Smooth muscle cell (in vitro differentiated cells): ENCODE data around the gene EPN2. TPM values are rescaled to one million over a fixed set of nuclear protein-coding genes. Genes with fewer than 3 reads are reported as not detected.

Source experiments
- DNase-seq: peaks from one replicate; lab custom pipeline; 2025; ENCODE audit not compliant: unreplicated experiment; lab: John Stamatoyannopoulos, UW
- H2AFZ ChIP-seq: fragments of 200-600 bp; sonication (generic); 2 replicates; pipeline ENCODE4 v1.6.0; 2016; ENCODE audit warnings: antibody characterized with exemption, low read depth, mild to moderate bottlenecking
- H3F3A ChIP-seq: fragments of 200-600 bp; sonication (generic); 2 replicates; pipeline ENCODE4 v1.6.0; 2017; ENCODE audit warnings: antibody characterized with exemption, low read depth
- H3K27ac ChIP-seq: fragments of 200-600 bp; sonication (generic); 2 replicates; pipeline ENCODE4 v1.5.1; 2016; ENCODE audit warnings: low read depth, mild to moderate bottlenecking
- H3K27me3 ChIP-seq: fragments of 200-600 bp; sonication (generic); 2 replicates; pipeline ENCODE4 v1.6.1; 2016; ENCODE audit warnings: low read depth, mild to moderate bottlenecking
- H3K36me3 ChIP-seq: fragments of 200-600 bp; sonication (generic); 2 replicates; pipeline ENCODE4 v1.5.1; 2016; ENCODE audit warnings: low read depth
- H3K4me1 ChIP-seq: fragments of 200-600 bp; sonication (generic); 2 replicates; pipeline ENCODE4 v1.5.1; 2016; ENCODE audit warnings: low read depth
- H3K4me2 ChIP-seq: fragments of 200-600 bp; sonication (generic); 2 replicates; pipeline ENCODE4 v1.6.0; 2016; ENCODE audit warnings: mild to moderate bottlenecking
- H3K4me3 ChIP-seq: fragments of 200-600 bp; sonication (generic); 2 replicates; pipeline ENCODE4 v1.5.1; 2016; ENCODE audit warnings: mild to moderate bottlenecking
- H3K79me2 ChIP-seq: fragments of 200-600 bp; sonication (generic); 2 replicates; pipeline ENCODE4 v1.6.0; 2016; ENCODE audit warnings: low read depth, mild to moderate bottlenecking
- H3K9ac ChIP-seq: fragments of 200-600 bp; sonication (generic); 2 replicates; pipeline ENCODE4 v1.6.0; 2016; ENCODE audit warnings: low read depth
- H3K9me3 ChIP-seq: fragments of 200-600 bp; sonication (generic); replicated peaks from 2 replicates; pipeline ENCODE4 v1.5.1; 2016; ENCODE audit warnings: low read depth
- H4K20me1 ChIP-seq: fragments of 200-600 bp; sonication (generic); 2 replicates; pipeline ENCODE4 v1.6.0; 2016; ENCODE audit warnings: low read depth
- CTCF ChIP-seq: fragments of 200-600 bp; sonication (generic); IDR thresholded peaks from 2 replicates; pipeline ENCODE4 v1.5.1; 2017; ENCODE audit warnings: borderline replicate concordance, mild to moderate bottlenecking, antibody characterized with exemption; ENCODE audit not compliant: insufficient read depth, poor library complexity, severe bottlenecking
- WGBS: methylation state at CpG from one replicate; pipeline ENCODE4 v1.1.7; 2016; ENCODE audit warnings: low lambda C conversion rate; 5-methylcytosine and 5-hydroxymethylcytosine counted together
- polyA plus RNA-seq: library from polyadenylated mRNA; unstranded; fragments of >200 nt; fragmentation: Nextera tagmentation; extraction: Ambion mirVana; gene quantifications from 2 replicates; pipeline ENCODE4 v1.2.1, GENCODE V29; 2016
- total RNA-seq: library from RNA; depleted of rRNA; stranded (reverse); fragments of >200 nt; gene quantifications from 2 replicates; pipeline ENCODE4 v1.2.3, GENCODE V29; 2014

Gene EPN2
- total and polyA plus RNA-seq, 2 experiments from 2014 or later: 27.6 to 46.7 TPM

- Histone ChIP-seq H2AFZ (no peak overlapping the region), H3K4me2 (no peak overlapping the region), H3K79me2 (no peaks in the 10 kb centered on the region), H3K36me3 (no peaks in the 10 kb centered on the region), H4K20me1 (no peaks in the 10 kb centered on the region), H3K4me3 (no peak overlapping the region), H3K27me3 (no peaks in the 10 kb centered on the region), H3K9me3 (no peaks in the 10 kb centered on the region), H3K27ac (no peak overlapping the region), H3F3A (peaks cover 23% of the 10 kb centered on the region), H3K4me1 (peaks cover 12% of the 10 kb centered on the region), H3K9ac (no peak overlapping the region)
- 97% methylated on average over 10 of the region's 13 CpGs for WGBS
- no peak for TF ChIP-seq CTCF
- DNase-seq: no peak
These were observed 106.5 kb downstream of the EPN2 start for GRCh38 chr17:19343671-19344151.

DNA sequence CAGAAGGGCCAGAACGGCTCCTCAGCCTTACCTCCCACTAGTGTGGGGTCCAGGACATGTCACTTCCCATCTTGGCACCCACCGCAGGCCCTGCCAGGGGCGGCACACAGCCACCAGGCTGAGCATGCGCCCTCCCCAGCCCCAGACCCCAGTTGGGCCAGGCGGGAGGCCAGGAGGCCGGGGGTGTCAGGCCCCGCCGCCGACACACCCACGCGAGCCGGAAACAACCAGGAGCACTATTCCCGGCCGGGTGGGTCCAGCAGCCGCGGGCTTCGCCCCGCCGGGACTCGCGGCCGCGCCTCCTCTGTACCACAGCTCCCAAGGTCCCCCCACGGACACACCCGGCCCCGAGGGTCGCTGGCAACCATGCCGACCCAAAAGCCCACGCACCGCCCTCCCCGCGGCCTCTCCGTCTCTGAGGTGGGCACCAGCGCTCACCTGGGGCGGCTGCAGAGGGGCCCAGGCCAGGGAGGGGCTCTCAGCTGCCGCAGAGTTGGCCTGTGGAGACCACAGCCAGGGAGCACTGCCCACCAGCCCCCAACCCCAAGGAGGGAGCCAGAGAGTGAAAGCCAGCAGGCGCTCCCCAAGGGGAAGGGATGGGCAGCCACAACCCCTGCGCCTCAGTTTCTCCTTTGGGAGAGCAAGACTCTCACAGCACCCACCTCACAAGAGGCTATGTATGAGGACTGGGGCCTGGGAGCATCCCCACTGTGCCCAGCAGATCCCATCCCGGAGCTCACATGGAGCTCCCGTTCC is 107.3 kb downstream of the EPN2 start:
- DNase-seq: no peak

DNA sequence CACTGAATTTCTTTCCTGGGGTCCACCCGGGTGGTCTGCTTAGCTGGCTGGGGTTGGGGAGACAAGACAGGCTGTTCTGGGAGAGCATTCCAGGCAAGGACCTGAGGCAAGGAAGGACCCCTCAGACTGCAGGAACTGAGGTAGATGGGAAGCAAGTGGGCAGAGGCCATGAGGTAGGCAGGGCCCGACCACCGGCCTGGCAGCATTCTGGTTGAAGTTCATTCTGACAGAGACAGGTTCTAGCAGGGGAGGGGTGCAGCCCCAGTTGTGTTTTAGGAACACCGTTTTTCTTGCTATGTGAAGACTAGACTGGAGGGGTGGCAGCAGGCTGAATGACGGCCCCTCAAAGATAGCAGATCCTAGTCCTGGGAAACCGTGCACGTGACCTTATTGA is 107.9 kb downstream of the EPN2 start:
- H3K4me3 ChIP-seq: no peak overlapping the region
- 93% methylated on average over 7 of the region's 7 CpGs for WGBS

More for the DNA sequence above, 107.3 kb downstream of the EPN2 start:
- Histone ChIP-seq H3K4me2 (no peak overlapping the region), H3K9ac (no peak overlapping the region), H3K27me3 (no peaks in the 10 kb centered on the region), H3K36me3 (no peaks in the 10 kb centered on the region), H3K79me2 (no peaks in the 10 kb centered on the region), H3K4me3 (no peak overlapping the region), H3F3A (peaks cover 27% of the 10 kb centered on the region), H3K27ac (no peak overlapping the region), H2AFZ (no peak overlapping the region), H4K20me1 (no peaks in the 10 kb centered on the region), H3K9me3 (no peaks in the 10 kb centered on the region), H3K4me1 (peaks cover 12% of the 10 kb centered on the region)
- TF ChIP-seq CTCF: no peak
- WGBS: 98% methylated on average over 33 of the region's 40 CpGs

More for the DNA sequence above, 107.9 kb downstream of the EPN2 start:
- Histone ChIP-seq H3K36me3 (no peaks in the 10 kb centered on the region), H3F3A (peaks cover 27% of the 10 kb centered on the region), H3K27me3 (no peaks in the 10 kb centered on the region), H3K27ac (no peak overlapping the region), H3K4me2 (no peak overlapping the region), H3K79me2 (no peaks in the 10 kb centered on the region), H2AFZ (no peak overlapping the region), H3K9me3 (no peaks in the 10 kb centered on the region), H3K9ac (no peak overlapping the region), H3K4me1 (peaks cover 12% of the 10 kb centered on the region), H4K20me1 (no peaks in the 10 kb centered on the region)
- no peak for DNase-seq
- no peak for TF ChIP-seq CTCF
